Neural progenitor cell (in vitro differentiated cells): ENCODE measurements around the gene ERMARD. TPM values are rescaled to one million over a fixed set of nuclear protein-coding genes. Genes with fewer than 3 reads are reported as not detected.
A peak's percentile ranks its signal among the peaks of the same experiment; 100 is the strongest.

Experiments used
- DNase-seq: peaks from one replicate; pipeline ENCODE4 v3.0.0-alpha.2; 2016; ENCODE audit warnings: low spot score
- H2AFZ ChIP-seq: fragments of 200-600 bp; sonication (generic); replicated peaks from 2 replicates; pipeline ENCODE4 v1.6.1; 2016; ENCODE audit warnings: antibody characterized with exemption
- H3F3A ChIP-seq: fragments of 200-600 bp; sonication (generic); 2 replicates; pipeline ENCODE4 v1.6.1; 2016; ENCODE audit warnings: antibody characterized with exemption, low read depth
- H3K27ac ChIP-seq: fragments of 200-600 bp; sonication (generic); 2 replicates; pipeline ENCODE4 v1.5.1; 2016; ENCODE audit warnings: mild to moderate bottlenecking
- H3K27me3 ChIP-seq: fragments of 200-600 bp; sonication (generic); 2 replicates; pipeline ENCODE4 v1.6.1; 2016; ENCODE audit warnings: mild to moderate bottlenecking, moderate library complexity
- H3K36me3 ChIP-seq: fragments of 200-600 bp; sonication (generic); 2 replicates; pipeline ENCODE4 v1.5.1; 2016
- H3K4me1 ChIP-seq: fragments of 200-600 bp; sonication (generic); 2 replicates; pipeline ENCODE4 v1.6.1; 2016; ENCODE audit warnings: mixed run types
- H3K4me2 ChIP-seq: fragments of 200-600 bp; sonication (generic); 2 replicates; pipeline ENCODE4 v1.6.1; 2016
- H3K4me3 ChIP-seq: fragments of 200-600 bp; sonication (generic); 2 replicates; pipeline ENCODE4 v1.5.1; 2016
- H3K79me2 ChIP-seq: fragments of 200-600 bp; sonication (generic); 2 replicates; pipeline ENCODE4 v1.6.1; 2016; ENCODE audit warnings: low read depth
- H3K9ac ChIP-seq: fragments of 200-600 bp; sonication (generic); 2 replicates; pipeline ENCODE4 v1.6.1; 2016
- H3K9me3 ChIP-seq: fragments of 200-600 bp; sonication (generic); 2 replicates; pipeline ENCODE4 v1.5.1; 2016; ENCODE audit warnings: low read depth
- H4K20me1 ChIP-seq: fragments of 200-600 bp; sonication (generic); 2 replicates; pipeline ENCODE4 v1.6.1; 2016; ENCODE audit warnings: low read depth
- H3K27ac Mint-ChIP-seq: 3 replicates; pipeline ENCODE4 v1.8.0; 2021; ENCODE audit warnings: mixed read lengths
- H3K27me3 Mint-ChIP-seq: 2 replicates; pipeline ENCODE4 v1.8.0; 2022; ENCODE audit warnings: low read depth, mild to moderate bottlenecking, inconsistent platforms, moderate library complexity, mixed read lengths; ENCODE audit not compliant: insufficient read depth
- H3K36me3 Mint-ChIP-seq: 3 replicates; pipeline ENCODE4 v1.8.0; 2021; ENCODE audit warnings: mixed read lengths
- H3K4me1 Mint-ChIP-seq: 3 replicates; pipeline ENCODE4 v1.8.0; 2021; ENCODE audit warnings: mixed read lengths
- H3K4me3 Mint-ChIP-seq: 3 replicates; pipeline ENCODE4 v1.8.0; 2021; ENCODE audit warnings: mild to moderate bottlenecking, moderate library complexity, mixed read lengths
- H3K9me3 Mint-ChIP-seq: 3 replicates; pipeline ENCODE4 v1.8.0; 2020; ENCODE audit warnings: mixed read lengths
- CTCF ChIP-seq: fragments of 200-600 bp; sonication (generic); IDR thresholded peaks from 2 replicates; pipeline ENCODE4 v1.5.1; 2017; ENCODE audit warnings: antibody characterized with exemption, mild to moderate bottlenecking
- EZH2 ChIP-seq: fragments of 200-600 bp; sonication (generic); IDR thresholded peaks from 2 replicates; pipeline ENCODE4 v1.6.1; 2017; ENCODE audit warnings: antibody characterized with exemption, mild to moderate bottlenecking, moderate library complexity
- EZH2phosphoT487 ChIP-seq: fragments of 200-600 bp; sonication (generic); IDR thresholded peaks from 2 replicates; pipeline ENCODE4 v1.6.1; 2017; ENCODE audit warnings: antibody characterized with exemption
- total RNA-seq: library from RNA; depleted of rRNA; stranded (reverse); fragments of >200 nt; gene quantifications from 2 replicates; pipeline ENCODE4 v1.2.3, GENCODE V29; 2015; ENCODE audit warnings: low replicate concordance

The ERMARD gene
- total RNA-seq, 1 donor from 2014 or later = 31.4 TPM

DNA sequence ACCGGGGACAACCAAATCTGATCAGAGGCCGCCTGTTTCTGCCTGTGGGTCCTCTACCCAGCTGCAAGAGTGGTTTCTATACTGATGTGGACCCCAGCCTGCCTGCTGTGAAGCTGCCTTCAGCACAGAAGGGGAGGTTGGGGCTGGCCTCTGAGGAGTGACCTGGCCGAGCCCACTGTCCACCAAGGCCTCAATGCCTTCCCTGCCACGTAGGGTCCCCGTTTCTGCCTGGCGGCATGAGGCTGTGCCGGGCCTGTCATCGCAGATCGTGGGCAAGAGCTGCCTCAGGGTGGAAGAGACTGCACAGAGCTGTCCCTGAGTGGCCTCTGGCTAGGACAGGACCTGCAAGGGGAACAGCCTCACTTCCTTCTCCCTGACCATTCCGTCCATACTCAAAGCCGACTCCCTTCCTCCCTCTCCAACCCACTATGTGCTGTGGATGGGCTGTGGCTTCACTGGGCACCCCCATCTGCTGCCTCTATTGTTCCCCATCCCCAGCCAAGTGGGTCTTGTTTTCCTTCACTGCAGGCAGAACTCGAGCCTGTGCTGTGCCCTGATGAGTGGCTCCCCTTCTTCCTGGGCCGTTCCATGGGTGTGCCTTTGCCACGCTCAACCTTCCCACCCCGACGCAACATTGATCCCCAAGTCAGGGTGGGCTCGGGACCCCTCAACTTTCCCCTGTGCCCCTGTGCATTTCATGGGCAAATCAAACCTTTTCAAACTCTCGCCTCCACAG lies 60.3 kb downstream of the ERMARD start:
- Histone ChIP-seq H3K27ac (no peak overlapping the region), H3K9ac (no peak overlapping the region), H3K79me2 (no peaks in the 10 kb centered on the region), H4K20me1 (peaks cover 10% of the 10 kb centered on the region), H3K9me3 (peaks cover 15% of the 10 kb centered on the region), H3F3A (peaks cover 24% of the 10 kb centered on the region), H2AFZ (no peak overlapping the region), H3K4me2 (peak overlapping the region; percentile 64), H3K4me3 (no peak overlapping the region), H3K4me1 (peaks cover 21% of the 10 kb centered on the region), H3K27me3 (peaks cover 6% of the 10 kb centered on the region), H3K36me3 (no peaks in the 10 kb centered on the region)
- H3K9me3 Mint-ChIP-seq = peaks cover 24% of the 10 kb centered on the region
- H3K4me1 Mint-ChIP-seq = peaks cover 28% of the 10 kb centered on the region
- no peak overlapping the region for H3K27ac Mint-ChIP-seq
- TF ChIP-seq CTCF = no peak
- no peak for TF ChIP-seq EZH2phosphoT487
- no peak for TF ChIP-seq EZH2
- H3K4me3 Mint-ChIP-seq = no peak overlapping the region
- H3K36me3 Mint-ChIP-seq = peaks cover 11% of the 10 kb centered on the region
- DNase-seq = no peak
- H3K27me3 Mint-ChIP-seq = peaks cover 14% of the 10 kb centered on the region

GRCh38 chr6:169812257-169812644 lies 60.8 kb downstream of the ERMARD start:
- peaks cover 28% of the 10 kb centered on the region for H3K4me1 Mint-ChIP-seq
- Histone ChIP-seq H2AFZ (no peak overlapping the region), H3K4me1 (peaks cover 21% of the 10 kb centered on the region), H3K4me2 (no peak overlapping the region), H3K27me3 (peaks cover 3% of the 10 kb centered on the region), H4K20me1 (peaks cover 10% of the 10 kb centered on the region), H3K9me3 (peaks cover 15% of the 10 kb centered on the region), H3K9ac (no peak overlapping the region), H3K36me3 (no peaks in the 10 kb centered on the region), H3K79me2 (no peaks in the 10 kb centered on the region), H3K27ac (no peak overlapping the region), H3K4me3 (no peak overlapping the region), H3F3A (peaks cover 24% of the 10 kb centered on the region)
- H3K4me3 Mint-ChIP-seq = no peak overlapping the region
- H3K27me3 Mint-ChIP-seq = peaks cover 11% of the 10 kb centered on the region
- DNase-seq = no peak
- peaks cover 30% of the 10 kb centered on the region for H3K9me3 Mint-ChIP-seq
- peaks cover 11% of the 10 kb centered on the region for H3K36me3 Mint-ChIP-seq
- TF ChIP-seq EZH2phosphoT487 = no peak
- no peak for TF ChIP-seq CTCF
- TF ChIP-seq EZH2 = no peak
- H3K27ac Mint-ChIP-seq = no peak overlapping the region

GRCh38 chr6:169813969-169814368 lies 62.5 kb downstream of the ERMARD start:
- Histone ChIP-seq H3K27me3 (no peaks in the 10 kb centered on the region), H4K20me1 (peaks cover 10% of the 10 kb centered on the region), H3K27ac (no peak overlapping the region), H3K36me3 (no peaks in the 10 kb centered on the region), H3F3A (peaks cover 24% of the 10 kb centered on the region), H2AFZ (no peak overlapping the region), H3K9ac (no peak overlapping the region), H3K79me2 (no peaks in the 10 kb centered on the region), H3K9me3 (peaks cover 15% of the 10 kb centered on the region), H3K4me3 (no peak overlapping the region), H3K4me1 (peaks cover 21% of the 10 kb centered on the region), H3K4me2 (no peak overlapping the region)
- no peak for DNase-seq
- Mint-ChIP-seq H3K27me3 (peaks cover 4% of the 10 kb centered on the region), H3K27ac (no peak overlapping the region), H3K9me3 (peaks cover 36% of the 10 kb centered on the region), H3K4me1 (peaks cover 28% of the 10 kb centered on the region), H3K4me3 (no peak overlapping the region), H3K36me3 (peaks cover 11% of the 10 kb centered on the region)
- no peak for TF ChIP-seq CTCF
- no peak for TF ChIP-seq EZH2
- no peak for TF ChIP-seq EZH2phosphoT487
